ENCODE data around the gene TCF7L1.
"Not testable (repeated sequence)": the region's sequence is repeated elsewhere in the genome, so short reads cannot be mapped to it uniquely, and the experiment has no call there.

Gene TCF7L1

DNA sequence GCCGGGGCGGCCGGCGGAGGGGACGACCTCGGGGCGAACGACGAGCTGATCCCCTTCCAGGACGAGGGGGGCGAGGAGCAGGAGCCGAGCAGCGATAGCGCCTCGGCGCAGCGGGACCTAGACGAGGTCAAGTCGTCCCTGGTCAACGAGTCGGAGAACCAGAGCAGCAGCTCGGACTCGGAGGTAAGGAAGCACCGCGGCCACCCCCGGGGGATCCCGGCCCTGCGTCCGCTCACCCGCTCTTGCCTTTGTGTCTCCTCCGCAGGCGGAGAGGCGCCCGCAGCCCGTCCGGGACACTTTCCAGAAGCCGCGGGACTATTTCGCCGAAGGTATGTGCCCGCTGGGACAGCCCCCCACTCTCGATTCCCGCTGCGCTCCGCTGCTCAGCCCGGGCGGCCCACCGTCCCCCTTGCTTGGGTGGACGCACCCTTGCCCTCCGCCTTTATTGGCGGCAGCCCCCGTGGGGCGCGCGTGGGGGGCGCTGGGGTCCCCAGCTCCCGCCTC is 611 bp downstream of the TCF7L1 start:
- ATAC-seq, result peak in 1 of 2 donors; percentile 42

- ATAC-seq, result no peak
Measured at GRCh38 chr2:85134255-85134895, 1.2 kb downstream of the TCF7L1 start.

- no peak for ATAC-seq
Measured at GRCh38 chr2:85134896-85135659, 1.9 kb downstream of the TCF7L1 start.

DNA sequence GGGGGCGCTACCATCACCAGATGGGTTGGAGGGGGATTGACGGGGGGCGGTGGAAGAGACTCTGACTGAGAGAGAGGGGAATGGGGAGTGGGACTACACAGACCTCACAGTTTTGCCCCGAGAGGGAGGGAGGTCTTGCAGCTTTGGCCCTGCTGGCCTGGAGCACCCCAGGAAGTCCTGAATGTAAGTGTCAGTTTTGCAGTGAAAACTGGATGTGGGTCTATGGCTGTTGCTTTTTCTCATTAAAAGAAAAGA is 2.4 kb downstream of the TCF7L1 start:
- no peak for ATAC-seq

GRCh38 chr2:85137156-85137555 is 4.0 kb downstream of the TCF7L1 start:
- no peak for ATAC-seq

- no peak for ATAC-seq
Measured at GRCh38 chr2:85143463-85144082, 10.4 kb downstream of the TCF7L1 start.

GRCh38 chr2:85145116-85145820 is 12.1 kb downstream of the TCF7L1 start:
- ATAC-seq, result no peak

DNA sequence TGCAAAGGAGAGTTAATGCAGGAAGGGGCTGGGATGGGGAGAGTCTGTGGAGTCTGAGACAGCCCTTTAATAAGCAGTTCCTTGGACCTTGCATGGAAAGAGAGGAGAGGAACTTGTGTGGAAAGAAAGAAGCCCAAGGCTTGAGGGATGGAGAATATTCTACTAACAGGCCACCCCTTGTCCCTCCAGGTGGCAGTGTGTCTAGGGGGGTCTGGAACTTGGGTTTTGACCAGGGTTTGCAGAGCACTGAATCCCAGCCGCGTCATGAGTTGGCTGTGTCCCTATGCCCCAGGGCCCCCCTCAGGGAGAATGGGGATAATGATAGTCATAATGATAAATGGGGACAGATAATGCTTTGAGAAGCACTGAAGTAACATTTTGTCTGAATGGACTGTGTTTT is 15.0 kb downstream of the TCF7L1 start:
- no peak for ATAC-seq

- no peak for ATAC-seq
Measured at GRCh38 chr2:85151026-85151425, 17.8 kb downstream of the TCF7L1 start.

- ATAC-seq, result no peak
Measured at GRCh38 chr2:85152895-85153294, 19.7 kb downstream of the TCF7L1 start.

GRCh38 chr2:85154048-85154753 is 21.0 kb downstream of the TCF7L1 start:
- ATAC-seq, result no peak

- ATAC-seq, result not testable (repeated sequence)
Measured at GRCh38 chr2:85155082-85155481, 21.9 kb downstream of the TCF7L1 start.

DNA sequence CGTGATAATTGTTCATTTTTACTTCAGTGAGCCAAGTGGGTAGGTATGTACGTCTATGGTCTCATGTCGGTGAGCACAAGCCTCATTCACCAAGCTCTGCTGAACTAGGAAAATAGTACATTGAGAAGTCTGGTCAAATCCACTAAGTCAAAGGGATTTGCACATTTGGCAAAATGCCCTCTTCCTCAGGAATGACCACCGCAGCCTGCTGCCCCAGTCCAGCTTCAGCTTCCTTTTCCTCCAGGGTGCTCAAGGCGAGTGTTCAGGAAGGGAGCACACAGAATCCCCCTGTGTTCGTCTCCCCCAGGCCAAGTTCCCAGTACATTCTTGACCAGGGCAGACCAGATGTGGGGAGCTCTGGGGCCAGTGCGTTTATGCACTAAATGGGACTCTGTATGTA is 23.0 kb downstream of the TCF7L1 start:
- ATAC-seq, result no peak

DNA sequence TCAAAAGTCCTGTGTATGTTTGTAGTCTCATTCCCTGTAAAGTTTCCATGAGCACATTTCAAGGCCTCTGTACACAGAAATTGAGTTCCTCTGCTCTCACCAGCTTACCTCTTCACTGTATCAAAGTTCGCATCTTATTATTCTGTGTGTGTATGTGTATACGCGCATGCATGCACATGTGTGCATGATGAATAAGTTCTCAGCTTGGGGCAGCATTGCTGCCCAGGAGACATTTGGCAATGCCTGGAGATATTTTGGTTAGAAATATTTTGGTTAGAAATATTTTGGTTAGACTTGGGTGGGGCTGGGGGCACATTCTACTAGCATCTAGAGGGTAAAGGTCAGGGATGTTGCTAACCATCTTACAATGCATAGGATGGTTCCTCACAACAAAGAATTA is 23.4 kb downstream of the TCF7L1 start:
- ATAC-seq, result no peak

DNA sequence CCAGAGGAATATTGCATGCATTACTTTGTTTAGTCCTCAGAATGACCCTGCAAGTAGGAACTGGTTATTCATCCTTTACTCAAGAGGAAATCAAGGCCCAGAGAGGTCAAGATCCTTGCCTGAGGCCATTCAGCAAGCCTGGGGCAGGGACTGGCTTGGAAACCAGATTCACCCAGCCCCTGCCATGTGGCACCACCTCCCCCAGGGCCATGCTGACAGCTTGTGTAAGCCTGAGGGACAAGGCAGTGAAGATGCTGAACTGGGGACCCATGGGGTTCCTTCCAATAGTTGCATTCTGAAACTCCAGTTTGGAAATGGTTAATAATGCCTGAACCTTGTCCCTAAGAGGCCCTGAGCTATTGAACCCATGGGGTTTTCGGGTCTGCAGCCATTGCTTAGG is 24.2 kb downstream of the TCF7L1 start:
- ATAC-seq, result no peak

- ATAC-seq, result no peak
Measured at GRCh38 chr2:85158559-85159273, 25.5 kb downstream of the TCF7L1 start.

- ATAC-seq, result no peak
Measured at GRCh38 chr2:85159589-85159988, 26.4 kb downstream of the TCF7L1 start.

- no peak for ATAC-seq
Measured at GRCh38 chr2:85160966-85161960, 28.1 kb downstream of the TCF7L1 start.

DNA sequence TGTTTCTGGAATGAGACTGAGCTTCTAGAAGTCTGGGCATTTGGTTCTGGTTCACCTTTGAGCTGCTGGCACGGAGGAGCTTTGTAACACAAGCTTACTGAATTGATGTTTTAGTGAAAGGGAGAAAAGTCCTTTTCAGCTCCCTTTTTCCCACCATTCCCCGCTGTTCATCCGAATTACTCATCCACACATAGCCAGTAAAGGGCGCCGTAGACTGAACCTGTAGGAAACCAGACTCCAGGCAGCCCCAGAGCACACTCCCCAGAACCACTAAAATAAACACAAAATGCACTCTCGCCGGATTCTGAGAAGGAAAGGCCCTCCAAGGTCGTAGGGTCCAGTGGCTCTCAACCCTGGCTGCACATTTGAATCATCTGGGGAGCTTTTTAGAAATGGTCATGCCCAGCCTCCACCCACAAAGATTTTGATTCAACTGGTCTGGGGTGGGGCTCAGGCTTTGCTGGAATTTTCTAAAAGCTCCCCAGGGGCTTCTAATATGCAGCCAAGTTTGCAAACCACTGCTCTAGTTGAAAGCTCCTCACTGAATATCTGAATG is 29.6 kb downstream of the TCF7L1 start:
- ATAC-seq, result no peak

- ATAC-seq, result no peak
Measured at GRCh38 chr2:85163675-85164074, 30.5 kb downstream of the TCF7L1 start.
